Kidney (tissue), 14 donors: ENCODE data around the gene HRH2. TPM values are rescaled to one million over a fixed set of nuclear protein-coding genes. Genes with fewer than 3 reads are reported as not detected.

Experiments used
- DNase-seq, 5 donors: peaks; one replicate each; pipeline ENCODE4 v3.0.0-alpha.2; 2013 to 2020
- FAIRE-seq: peaks from 2 replicates; lab custom pipeline; 2012; peaks lifted over from hg19 to GRCh38; lab: Jason Lieb, UNC
- H3K27ac ChIP-seq, 2 donors: one replicate each; pipeline ENCODE4 v1.7.0; 2013; ENCODE audit warnings: low read depth in 2 of 2, low read length in 2 of 2, inconsistent platforms in 1 of 2
- H3K27me3 ChIP-seq: one replicate; pipeline ENCODE4 v1.7.1; 2013; ENCODE audit warnings: low read length, inconsistent platforms; ENCODE audit not compliant: control insufficient read depth, insufficient read depth
- H3K36me3 ChIP-seq, 3 donors: one replicate each; pipeline versions ENCODE4 v1.7.0 to v1.7.1; 2013; ENCODE audit warnings: low read length in 3 of 3, control low read depth in 1 of 3, inconsistent platforms in 1 of 3; ENCODE audit not compliant: insufficient read depth in 3 of 3, control insufficient read depth in 2 of 3
- H3K4me1 ChIP-seq, 3 donors: one replicate each; pipeline versions ENCODE4 v1.7.0 to v1.7.1; 2013; ENCODE audit warnings: low read length in 3 of 3, inconsistent platforms in 1 of 3, low read depth in 1 of 3; ENCODE audit not compliant: control insufficient read depth in 2 of 3, insufficient read depth in 2 of 3
- H3K4me3 ChIP-seq, 3 donors: one replicate each; pipeline versions ENCODE4 v1.7.0 to v1.8.1; 2013; ENCODE audit warnings: low read length in 3 of 3, control low read depth in 1 of 3, inconsistent platforms in 1 of 3
- H3K9ac ChIP-seq, 3 donors: one replicate each; pipeline versions ENCODE4 v1.7.0 to v1.7.1; 2013; ENCODE audit warnings: low read length in 3 of 3, control low read depth in 1 of 3, inconsistent platforms in 1 of 3
- H3K9me3 ChIP-seq, 3 donors: one replicate each; pipeline versions ENCODE4 v1.7.0 to v1.7.1; 2013; ENCODE audit warnings: low read length in 3 of 3, control low read depth in 1 of 3, inconsistent platforms in 1 of 3; ENCODE audit not compliant: control insufficient read depth in 2 of 3, insufficient read depth in 1 of 3
- intact Hi-C: fragments of 100-400 bp; cut with DNase I; formaldehyde crosslinking; loops from one replicate; pipeline ENCODE4 v1.11.1; 2022
- polyA plus RNA-seq: library from polyadenylated mRNA; stranded (reverse); fragments of 350-450 nt; fragmentation: Illumina TruSeq; extraction: RNeasy Lipid Tissue Mini Kit (QIAGEN cat#74804); gene quantifications from one replicate; pipeline ENCODE4 v1.2.3, GENCODE V29; 2014; ENCODE audit warnings: low read depth, low replicate concordance; ENCODE audit not compliant: insufficient read depth
- total RNA-seq: library from RNA; stranded (reverse); fragmentation: NEBNext Ultra II Directional; extraction: Animal tissue kit (Norgen Biotek cat#: 25700); gene quantifications from one replicate; pipeline ENCODE4 v1.2.1, GENCODE V29; 2021
- TF ChIP-seq, protein P1 (sequence below): IDR thresholded peaks from 3 replicates; pipeline ENCODE4 v1.5.1; 2012; ENCODE audit warnings: mild to moderate bottlenecking, moderate library complexity, borderline replicate concordance; ENCODE audit not compliant: insufficient read depth; ENCODE audit errors: extremely low read depth
- donor health status: control.
- donor health status: control.
- donor health status: control.
- donor health status: control.
- donor health status: control.
- donor health status: DM: yes; HTN: yes; CAD: no.
- donor health status: Normal renal cell carcinoma (clear cell type).

HRH2 gene
- total and polyA plus RNA-seq, 2 donors from 2014 or later, result 1.9 to 10.6 TPM

DNA sequence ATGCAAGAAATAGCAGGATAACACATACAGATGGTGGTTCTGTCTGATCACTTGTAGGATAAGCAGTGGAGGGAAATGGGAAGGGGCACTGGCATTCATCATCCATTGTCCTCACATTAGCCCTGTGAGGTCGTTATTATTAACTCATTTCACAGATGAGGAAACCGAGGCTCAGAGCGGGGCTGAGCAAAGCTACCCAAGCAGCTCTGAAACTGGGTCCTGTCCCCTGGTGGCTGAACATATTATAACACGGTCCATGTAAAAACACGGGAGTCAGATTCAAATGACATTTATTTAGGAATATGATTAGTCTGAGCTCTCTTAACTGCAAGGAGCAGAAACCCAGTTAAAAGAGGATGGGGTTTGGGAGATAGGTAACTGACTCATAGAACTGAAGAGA, 43.1 kb downstream of the HRH2 start:
- DNase-seq (peak in 1 of 5 donors; percentile 24), FAIRE-seq (no peak)
- Histone ChIP-seq H3K9me3 (peaks cover 0 to 4% (median 0%) of the 10 kb centered on the region in 3 donors), H3K27ac (no peak overlapping the region), H3K4me3 (no peak overlapping the region), H3K9ac (no peak overlapping the region), H3K36me3 (no peaks in the 10 kb centered on the region), H3K4me1 (no peaks in the 10 kb centered on the region), H3K27me3 (no peaks in the 10 kb centered on the region)
- TF ChIP-seq, protein P1, sequence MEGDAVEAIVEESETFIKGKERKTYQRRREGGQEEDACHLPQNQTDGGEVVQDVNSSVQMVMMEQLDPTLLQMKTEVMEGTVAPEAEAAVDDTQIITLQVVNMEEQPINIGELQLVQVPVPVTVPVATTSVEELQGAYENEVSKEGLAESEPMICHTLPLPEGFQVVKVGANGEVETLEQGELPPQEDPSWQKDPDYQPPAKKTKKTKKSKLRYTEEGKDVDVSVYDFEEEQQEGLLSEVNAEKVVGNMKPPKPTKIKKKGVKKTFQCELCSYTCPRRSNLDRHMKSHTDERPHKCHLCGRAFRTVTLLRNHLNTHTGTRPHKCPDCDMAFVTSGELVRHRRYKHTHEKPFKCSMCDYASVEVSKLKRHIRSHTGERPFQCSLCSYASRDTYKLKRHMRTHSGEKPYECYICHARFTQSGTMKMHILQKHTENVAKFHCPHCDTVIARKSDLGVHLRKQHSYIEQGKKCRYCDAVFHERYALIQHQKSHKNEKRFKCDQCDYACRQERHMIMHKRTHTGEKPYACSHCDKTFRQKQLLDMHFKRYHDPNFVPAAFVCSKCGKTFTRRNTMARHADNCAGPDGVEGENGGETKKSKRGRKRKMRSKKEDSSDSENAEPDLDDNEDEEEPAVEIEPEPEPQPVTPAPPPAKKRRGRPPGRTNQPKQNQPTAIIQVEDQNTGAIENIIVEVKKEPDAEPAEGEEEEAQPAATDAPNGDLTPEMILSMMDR, result peak; percentile 25
- intact Hi-C loops, result no loop called here

DNA sequence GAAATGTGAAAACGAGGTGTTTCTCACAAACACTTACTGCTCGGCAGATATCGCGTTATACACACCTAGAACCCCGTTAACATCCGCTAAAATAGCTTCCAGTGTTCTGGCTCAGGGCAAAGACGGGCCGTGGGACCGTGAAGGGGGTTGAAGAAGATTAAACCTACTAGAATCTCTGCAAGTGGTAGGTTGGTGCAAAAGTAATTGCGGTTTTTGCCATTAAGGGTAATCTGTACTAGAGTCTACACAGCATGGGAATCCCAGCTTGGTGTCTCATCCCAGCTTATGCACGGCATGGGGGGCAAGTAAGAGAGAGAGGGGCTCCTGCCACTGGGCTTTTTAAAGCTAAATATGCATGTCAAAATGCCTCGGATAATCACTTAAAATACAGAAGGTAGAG, 43.9 kb downstream of the HRH2 start:
- Histone ChIP-seq H3K36me3 (no peaks in the 10 kb centered on the region), H3K4me1 (no peaks in the 10 kb centered on the region), H3K27ac (no peak overlapping the region), H3K27me3 (no peaks in the 10 kb centered on the region), H3K9me3 (peaks cover 0 to 4% (median 0%) of the 10 kb centered on the region in 3 donors), H3K4me3 (no peak overlapping the region), H3K9ac (no peak overlapping the region)
- DNase-seq, result no peak
- TF ChIP-seq, protein P1, result no peak
- intact Hi-C loops, result no loop called here
- no peak for FAIRE-seq

DNA sequence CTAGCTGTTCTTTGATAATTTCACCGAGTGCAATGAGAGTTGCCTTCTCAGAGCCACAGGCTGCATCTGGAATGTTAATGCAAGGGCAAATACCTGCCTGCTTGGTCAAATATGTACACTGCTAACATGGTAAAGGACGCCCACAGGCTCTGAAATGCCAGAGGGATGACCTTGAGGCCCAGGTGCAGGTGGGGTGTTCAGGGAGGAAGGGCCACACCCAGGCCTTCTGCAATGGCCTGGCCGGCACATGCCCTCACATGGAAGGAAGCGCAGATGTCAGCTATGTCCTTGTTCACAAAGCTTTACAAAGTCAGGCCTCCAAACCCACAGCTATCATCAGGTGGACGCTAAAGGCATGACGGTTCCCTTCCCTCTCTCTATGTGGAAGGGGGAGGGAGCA, 48.6 kb downstream of the HRH2 start:
- Histone ChIP-seq H3K36me3 (no peaks in the 10 kb centered on the region), H3K4me1 (no peaks in the 10 kb centered on the region), H3K9ac (no peak overlapping the region), H3K4me3 (no peak overlapping the region), H3K9me3 (peaks cover 0 to 4% (median 0%) of the 10 kb centered on the region in 3 donors), H3K27ac (no peak overlapping the region), H3K27me3 (no peaks in the 10 kb centered on the region)
- intact Hi-C loops, result no loop called here
- TF ChIP-seq, protein P1, result no peak
- FAIRE-seq (no peak), DNase-seq (peak in 1 of 5 donors; percentile 24)
